HG02759 (cell line): Measurements from ENCODE around the gene DSN1.

Experiments
- ATAC-seq: cut with Tn5 transposase; IDR thresholded peaks from one replicate; pipeline ENCODE4 v1.9.1; 2021; ENCODE audit warnings: mild to moderate bottlenecking, moderate library complexity; ENCODE audit not compliant: unreplicated experiment

DSN1 gene

DNA sequence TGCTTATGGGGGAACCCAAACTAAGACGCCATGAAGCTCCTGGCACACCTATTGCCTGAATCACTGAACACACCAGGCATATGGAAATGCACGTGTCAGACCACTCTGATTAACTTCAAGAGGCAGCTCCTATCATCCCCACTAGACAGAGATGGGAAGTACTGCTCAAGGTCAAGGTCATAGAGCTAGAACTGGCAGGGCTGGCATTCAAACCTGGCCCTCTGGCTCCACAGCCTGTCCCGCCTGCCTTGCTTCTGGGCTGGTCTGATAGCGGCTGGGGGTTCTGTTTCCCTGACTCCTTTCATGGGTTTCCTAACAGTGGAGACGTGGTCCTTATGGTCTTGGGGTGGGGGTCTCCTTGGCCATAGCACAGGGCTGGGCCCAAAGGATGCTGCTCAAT is 22.6 kb upstream of the DSN1 start:
- ATAC-seq, result no peak

DNA sequence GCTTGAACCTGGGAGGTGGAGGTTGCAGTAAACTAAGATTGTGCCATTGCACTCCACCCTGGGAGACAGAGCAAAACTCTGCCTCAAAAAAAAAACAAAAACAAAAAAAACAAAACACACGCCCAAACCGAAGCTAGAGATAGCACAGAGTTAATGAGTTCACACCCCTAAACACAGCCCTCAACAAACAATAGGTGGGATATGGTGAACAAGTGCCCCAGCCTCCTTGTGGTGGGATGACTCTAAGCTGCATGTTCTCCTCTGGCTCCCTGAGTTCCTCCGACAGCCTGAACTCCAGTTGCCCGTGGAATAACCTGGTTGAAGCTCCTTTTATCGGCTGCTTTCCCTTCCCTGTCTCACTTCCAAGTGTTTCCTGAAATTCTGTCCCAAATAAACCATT is 22.1 kb upstream of the DSN1 start:
- no peak for ATAC-seq

DNA sequence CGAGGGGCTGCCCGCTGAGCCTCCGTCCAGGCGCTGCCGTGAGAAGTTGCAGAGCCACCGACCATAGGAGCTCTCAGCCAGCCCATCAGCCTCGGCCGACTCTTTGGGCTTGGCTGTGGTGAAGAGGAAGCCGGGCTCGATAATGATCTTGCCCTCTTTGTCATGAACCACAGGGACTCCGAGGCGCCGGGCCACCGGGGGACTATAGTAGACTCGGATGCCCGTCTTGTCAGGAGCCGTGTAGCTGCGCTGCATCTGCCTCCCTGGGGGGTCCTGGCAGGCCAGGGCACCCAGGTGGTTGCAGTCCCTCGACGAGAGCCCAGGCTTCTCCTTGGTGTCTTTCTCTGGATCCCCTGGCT is 20.5 kb upstream of the DSN1 start:
- no peak for ATAC-seq

DNA sequence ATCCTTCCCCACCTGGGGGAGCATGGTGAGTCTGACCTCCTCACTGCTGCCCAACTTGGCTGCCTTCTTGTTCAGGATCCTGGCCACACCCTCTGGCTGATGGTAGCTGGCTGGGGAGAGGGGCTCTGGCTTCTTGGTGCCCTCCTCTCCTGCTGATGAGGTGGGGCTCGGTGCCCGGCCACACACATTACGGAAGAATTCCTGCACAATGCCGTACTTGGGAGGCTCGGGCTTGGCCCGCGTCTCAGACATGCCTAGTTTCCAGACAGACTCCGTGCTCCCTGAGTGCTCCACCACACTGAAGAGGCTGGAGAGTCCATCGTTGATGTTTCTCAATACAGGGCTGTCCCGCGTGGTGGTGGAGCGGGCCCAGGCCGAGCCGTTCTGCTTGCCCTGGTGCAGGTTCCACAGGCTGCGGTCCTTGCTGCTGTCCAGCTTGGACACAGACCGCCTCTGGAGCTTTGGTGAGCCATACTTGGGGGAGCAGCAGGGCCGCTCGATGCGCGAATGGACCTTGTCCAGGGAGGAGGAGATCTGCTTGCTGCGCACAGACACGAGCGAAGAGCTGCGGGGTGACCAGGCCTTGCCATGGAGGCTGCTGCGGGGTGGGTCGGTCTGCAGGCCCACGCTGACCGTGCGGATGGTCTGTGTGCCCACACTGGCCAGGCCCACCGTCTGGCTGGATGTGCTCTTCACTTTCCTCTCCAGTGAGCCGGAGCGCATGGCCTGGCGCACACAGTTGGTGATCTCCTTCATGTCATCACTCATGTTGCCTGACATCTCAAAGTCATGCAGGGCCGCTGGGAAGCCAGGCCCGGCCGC is 19.9 kb upstream of the DSN1 start:
- ATAC-seq, result no peak

DNA sequence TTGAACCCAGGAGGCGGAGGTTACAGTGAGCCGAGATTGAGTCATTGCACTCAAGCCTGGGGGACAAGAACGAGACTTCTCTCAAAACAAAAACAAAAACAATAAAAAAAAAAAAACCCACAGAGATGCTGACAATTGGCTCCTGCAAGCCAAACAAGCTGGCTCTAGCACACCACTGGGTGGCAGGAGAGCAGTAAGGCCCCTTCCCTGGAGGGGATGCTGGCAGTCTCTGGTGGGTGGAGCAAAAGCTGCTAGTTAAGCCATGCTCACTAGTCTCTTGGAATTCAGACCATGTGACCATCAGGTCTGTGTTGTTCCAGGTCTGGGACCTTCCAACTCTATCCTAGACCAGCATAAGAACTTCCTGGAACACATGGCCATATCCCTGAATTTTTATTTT is 18.9 kb upstream of the DSN1 start:
- no peak for ATAC-seq

DNA sequence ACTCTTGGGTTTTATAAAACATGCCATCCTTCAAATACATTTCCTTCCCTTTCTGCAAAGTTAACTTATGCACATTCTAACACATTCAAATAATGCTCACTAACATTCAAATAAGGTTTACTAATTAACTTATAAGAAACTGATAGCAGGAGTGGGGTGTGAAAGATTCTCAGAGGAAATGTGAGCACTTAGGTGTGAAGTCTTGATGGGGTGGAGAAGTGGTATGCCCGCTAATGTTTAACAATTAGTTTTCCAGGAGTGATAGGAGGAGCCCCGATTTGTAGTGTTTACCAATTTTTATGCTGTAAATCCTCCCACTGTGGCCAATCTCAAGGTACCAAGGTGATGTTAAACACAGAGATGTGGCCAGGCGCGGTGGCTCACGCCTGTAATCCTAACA is 18.3 kb upstream of the DSN1 start:
- ATAC-seq, result no peak

- ATAC-seq, result no peak
These were observed 13.1 kb upstream of the DSN1 start for GRCh38 chr20:36786663-36787062.

DNA sequence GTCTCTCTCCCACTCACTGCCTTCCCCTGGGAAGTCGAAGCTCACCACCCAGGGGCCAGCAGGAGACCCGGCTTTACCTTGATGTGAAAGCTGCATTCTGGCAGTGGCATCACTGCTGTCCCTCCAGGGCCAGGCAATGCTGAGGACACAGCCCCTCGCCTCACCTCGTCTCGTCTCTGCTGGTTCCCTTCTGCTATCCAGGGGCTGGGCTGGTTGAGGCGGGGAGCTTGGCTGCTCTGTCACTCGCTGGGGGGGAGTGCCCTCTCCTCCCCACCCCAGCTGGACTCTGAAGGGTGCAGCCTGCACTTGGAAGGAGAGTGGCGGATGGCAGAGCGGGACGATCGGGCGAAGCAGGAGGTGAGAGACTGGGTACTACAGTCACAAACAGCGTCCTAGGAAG is 12.7 kb upstream of the DSN1 start:
- no peak for ATAC-seq

DNA sequence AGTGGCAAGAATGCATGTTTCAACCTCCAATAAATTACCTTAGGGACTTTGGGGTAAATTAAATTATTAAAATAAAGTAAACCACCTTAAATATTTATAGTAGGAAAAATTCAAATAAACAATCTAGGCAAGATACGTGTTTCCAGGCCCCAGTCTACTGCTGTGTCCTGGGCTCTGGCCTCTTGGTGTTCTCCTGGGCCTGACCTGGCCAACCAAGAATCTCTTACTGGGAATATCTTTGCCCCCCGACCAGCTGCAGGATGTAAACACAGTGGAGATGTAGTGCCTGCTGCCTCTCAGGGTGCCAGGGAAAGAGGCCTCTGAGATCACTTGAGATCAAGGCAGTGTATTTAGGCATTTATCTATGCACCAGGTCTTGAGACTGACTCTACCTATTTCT is 11.7 kb upstream of the DSN1 start:
- no peak for ATAC-seq

- no peak for ATAC-seq
These were observed 11.3 kb upstream of the DSN1 start for GRCh38 chr20:36784900-36785299.

GRCh38 chr20:36784116-36784515 is 10.6 kb upstream of the DSN1 start:
- ATAC-seq, result no peak

DNA sequence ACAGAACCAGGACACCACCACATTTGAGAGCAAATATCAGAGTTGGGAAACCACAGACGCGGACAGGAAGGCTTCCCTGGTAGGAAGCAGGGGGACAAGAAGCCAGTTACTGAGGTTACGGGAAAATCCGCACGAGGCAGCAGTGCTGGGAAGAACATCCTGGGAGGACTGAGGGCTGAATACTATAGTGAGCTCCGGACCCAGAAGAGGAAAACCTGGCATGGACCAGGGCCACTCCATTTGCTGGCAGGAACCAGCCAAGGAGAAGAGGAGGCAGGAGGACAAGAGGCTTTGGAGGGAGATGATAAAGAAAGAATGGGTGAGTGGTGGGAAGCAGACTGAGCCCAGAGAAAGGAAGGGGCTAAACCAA is 6.1 kb upstream of the DSN1 start:
- ATAC-seq, result no peak

GRCh38 chr20:36778831-36779655 is 5.5 kb upstream of the DSN1 start:
- ATAC-seq, result no peak

DNA sequence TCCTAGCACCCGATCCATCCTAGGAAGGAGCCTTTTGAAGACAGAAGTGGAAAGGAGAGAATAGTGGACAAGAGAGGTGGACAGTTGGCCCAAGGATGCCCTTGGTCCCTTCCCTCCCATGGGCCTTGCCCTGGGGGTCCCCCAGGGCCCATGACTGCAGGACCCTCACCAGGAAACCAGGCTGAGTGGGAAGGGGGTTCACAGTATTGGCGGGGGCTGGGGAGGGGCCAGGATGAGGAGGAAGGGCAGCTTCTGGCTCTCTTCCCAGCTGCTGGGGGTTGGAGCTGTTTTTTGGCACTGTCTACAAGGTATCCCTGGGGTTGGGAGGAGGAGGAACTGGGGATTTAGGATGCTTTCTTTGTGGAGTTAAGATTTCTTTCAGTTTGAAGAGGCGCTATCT is 4.0 kb upstream of the DSN1 start:
- no peak for ATAC-seq

DNA sequence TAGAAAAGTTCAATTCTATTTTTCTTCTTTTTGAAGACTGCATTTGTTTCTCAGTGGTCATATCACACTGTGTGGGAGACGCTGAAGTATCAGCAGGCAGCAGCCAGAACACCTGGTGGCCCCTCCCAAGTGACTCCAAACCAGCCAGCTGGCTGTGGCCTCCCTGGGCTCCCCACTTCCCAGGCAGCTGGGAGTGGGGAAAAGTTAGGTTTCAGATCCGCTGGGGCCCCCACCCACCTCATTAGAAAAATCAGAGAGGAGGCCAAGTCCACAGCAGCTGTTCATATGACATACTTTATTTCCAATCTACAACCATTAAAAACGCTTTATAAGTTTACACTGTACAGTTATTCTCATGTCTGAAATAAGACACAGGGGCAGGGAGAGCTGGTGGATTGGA is 3.6 kb upstream of the DSN1 start:
- no peak for ATAC-seq

GRCh38 chr20:36775826-36776225 is 2.3 kb upstream of the DSN1 start:
- ATAC-seq, result no peak

- ATAC-seq, result no peak
These were observed 1.6 kb upstream of the DSN1 start for GRCh38 chr20:36775196-36775595.

GRCh38 chr20:36773107-36773596 is 411 bp downstream of the DSN1 start:
- no peak for ATAC-seq

GRCh38 chr20:36770680-36771079 is 2.9 kb downstream of the DSN1 start:
- ATAC-seq, result no peak

GRCh38 chr20:36768768-36769430 is 4.7 kb downstream of the DSN1 start:
- ATAC-seq, result no peak

DNA sequence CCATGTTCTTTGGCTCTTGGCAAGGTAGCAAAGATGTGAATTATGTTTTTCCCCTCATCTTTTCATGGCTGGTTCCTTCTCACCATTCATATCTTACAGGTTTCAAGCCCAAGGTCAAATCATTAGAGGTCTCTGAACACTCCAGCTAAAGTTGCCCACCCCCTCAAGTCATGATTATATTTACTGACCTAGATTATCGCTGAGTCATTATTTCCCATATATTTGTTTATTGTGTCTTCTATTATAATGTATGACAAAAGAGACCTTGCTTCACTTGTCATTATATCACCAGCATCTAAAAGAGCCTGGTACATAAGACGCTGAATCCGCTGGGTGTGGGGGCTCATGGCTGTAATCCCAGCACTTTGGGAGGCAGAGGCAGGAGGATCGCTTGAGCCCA is 12.4 kb downstream of the DSN1 start:
- ATAC-seq, result no peak

DNA sequence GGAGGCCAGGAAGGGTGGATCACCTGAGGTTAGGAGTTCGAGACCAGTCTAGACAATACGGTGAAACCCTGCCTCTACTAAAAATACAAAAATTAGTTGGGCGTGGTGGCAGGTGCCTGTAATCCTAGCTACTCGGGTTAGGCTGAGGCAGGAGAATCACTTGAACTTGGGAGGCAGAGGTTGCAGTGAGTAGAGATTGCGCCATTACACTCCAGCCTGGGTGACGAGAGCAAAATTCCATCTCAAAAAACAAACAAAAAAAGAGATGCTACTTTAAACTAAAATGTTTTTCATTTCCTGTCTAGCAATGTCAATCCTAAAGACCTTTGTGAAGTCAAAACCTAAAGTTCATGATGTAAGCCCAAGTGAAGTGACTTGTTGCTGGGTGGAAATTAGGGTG is 12.9 kb downstream of the DSN1 start:
- ATAC-seq, result no peak
